HG02870 (cell line): ENCODE data around the gene GRHL1.
"Not testable (repeated sequence)": the region's sequence is repeated elsewhere in the genome, so short reads cannot be mapped to it uniquely, and the experiment has no call there.

Experiments
- ATAC-seq: cut with Tn5 transposase; IDR thresholded peaks from one replicate; pipeline ENCODE4 v1.9.1; 2021; ENCODE audit warnings: mild to moderate bottlenecking, moderate library complexity; ENCODE audit not compliant: unreplicated experiment

The GRHL1 gene

DNA sequence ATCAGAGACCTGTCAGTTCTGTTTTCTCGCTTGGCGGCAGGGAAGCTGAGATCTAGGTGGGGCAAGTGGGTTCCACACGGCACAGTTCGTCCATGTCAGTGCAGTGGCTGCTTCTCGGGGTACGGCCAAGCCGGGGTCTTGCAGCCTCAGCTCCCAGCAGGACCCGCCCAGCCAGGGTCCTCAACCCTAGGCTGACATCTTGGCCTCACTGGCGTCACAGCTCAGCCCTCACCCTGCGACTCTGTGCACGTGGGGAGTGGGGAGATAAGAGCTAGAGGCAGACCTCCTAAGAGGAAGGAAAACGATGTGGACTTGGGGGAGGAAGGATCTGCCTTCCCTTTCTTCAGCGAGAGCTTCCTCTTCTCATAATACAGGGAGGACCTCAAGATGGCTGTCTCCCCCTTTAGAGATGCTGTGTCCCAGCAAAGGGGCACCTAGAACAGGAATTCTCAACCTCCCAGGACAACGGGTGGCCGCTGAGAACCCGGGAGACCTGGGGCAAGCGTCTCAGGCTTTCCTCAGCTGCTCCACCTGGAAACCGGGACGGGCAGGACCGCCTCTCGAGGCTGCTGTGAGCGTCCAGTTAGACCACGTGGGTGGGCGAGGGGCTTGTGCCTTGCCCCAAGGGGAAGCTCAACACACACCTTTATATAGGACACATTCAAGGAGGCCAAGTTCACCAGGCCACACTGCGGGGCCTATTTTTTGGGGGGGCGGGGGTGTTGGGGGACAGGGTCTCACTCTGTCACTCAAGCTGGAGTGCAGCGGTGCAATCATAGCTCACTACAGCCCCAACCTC, 68.3 kb downstream of the GRHL1 start:
- no peak for ATAC-seq

DNA sequence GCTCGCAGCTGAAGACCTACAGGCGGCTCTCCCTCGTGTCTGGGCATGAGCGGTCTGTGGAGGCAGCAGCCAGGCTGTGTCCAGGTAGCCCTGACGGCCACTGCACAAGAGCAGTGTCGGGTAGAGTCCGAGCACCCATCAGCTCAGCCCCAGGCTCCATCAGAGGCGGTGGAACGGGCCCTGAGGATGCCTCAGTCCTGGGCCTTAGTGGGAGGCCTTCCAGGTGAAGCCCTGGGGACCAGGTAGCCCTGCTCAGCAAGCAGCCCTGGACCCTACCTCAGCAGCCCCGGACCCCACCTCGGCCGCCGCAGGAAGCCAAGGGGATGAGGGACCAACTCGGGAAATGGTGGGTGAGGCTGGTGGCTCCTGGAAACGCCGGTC, 70.5 kb downstream of the GRHL1 start:
- ATAC-seq: no peak

DNA sequence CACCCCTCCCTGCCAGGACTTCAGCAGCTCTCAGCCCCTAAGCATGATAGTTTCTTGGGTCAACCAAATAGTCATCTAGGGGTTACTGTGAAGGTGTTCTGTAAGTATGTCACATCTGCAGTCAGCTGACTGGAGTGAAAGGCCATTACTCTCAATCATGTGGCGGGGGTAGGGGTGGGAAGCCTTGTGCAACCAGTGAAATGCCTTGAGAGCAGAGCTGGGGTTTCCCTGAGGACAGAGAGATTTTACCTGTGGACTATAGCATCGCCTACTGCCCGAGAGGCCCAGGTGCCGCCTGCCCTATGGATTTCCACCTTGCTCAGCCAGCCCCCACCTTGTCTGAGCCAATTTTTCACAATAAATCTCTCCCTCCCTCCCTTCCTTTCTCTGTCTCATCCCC, 71.0 kb downstream of the GRHL1 start:
- no peak for ATAC-seq

DNA sequence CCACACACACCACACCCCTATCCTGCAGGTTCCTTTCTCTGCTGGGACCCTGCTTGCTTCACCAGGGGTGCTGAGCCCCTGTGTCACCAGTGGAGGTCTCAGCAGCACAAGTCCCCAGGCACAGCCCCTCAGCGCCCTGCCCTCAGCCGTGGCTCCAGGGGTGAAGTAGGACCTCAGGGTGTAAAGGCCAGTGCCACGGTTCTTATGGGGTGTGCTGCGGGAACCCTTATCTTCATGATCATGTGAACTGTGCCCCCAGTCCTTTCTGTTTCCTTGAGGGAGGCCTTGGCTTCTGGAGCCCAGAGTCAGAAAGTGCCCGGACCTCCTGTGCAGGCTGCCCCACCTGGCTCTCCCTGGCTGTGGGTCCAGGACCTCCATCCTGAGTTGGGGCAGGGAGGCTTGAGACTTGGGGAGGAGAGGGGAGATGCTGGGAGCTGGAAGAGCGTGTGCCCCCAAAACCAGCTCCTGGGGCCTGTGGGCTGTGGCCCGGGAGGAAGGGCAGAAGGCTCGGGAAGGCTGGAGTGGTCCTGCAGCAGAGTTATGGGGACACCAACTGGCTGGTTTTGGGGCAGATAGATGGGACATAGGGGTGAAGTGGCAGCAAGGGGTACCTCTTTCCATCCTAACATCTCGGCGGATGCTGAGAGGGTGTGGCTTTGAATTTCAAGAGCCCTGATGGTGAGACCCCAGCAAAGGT, 71.6 kb downstream of the GRHL1 start:
- ATAC-seq: no peak

DNA sequence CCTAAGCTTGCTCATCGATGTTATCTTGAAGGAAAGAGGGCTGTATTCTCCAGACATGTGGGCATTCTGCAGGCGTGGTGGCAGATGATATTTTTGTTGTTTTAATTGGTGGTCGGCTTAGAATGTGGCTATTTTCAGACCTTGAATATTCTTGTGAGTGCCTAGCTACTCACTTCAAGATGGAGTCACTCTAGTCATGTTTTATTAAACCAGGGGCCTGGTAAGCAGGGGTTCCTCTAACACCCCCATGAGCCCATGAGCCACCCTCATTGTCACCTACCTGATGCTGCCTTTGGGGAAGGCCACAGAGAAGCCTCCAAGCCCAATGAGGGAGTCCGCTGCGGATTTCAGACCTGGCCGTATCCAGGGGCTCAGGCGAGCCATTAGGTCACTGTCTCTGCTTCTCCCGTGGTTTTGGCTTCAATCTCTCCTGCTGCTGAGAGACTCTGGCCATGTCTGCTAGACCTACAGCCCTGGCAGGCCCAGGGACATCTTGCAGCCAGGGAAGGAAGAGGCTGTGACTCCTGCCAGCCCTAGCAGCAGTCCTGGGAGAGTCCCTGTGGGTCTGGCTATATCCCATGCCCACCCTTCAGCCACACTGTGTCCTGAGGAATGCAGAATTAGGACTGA, 75.6 kb downstream of the GRHL1 start:
- no peak for ATAC-seq

DNA sequence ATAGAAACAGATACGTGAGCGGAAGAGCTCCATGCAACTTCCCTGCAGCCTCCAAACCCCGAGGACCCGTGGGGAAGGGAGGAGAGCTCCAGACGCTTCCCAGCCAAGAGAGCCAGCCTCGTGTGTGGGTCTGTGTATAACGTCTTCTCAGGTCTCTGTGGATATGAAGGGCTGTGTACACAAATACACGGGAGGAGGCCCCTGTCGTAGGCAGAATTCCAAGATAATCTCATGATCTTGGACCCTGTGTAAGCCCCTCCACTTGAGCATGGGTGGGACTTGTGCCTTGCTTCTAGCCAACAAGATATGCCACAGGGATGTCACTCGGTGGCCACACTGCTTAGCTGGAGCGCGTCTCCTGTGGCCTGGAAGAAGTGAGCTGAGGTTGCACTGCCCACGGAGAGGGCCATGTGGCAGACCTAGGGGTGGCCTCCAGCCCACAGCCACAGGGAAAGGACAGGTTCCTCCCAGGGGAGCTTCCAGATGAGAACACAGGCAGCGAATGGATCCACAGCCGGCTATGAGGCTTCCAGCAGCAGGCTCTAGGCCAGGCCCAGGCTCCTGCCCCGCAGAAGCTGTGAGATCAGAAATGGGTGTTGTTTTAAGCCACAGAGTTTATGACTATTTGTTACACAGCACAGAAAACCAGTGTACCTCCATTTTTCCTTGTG, 76.3 kb downstream of the GRHL1 start:
- no peak for ATAC-seq

DNA sequence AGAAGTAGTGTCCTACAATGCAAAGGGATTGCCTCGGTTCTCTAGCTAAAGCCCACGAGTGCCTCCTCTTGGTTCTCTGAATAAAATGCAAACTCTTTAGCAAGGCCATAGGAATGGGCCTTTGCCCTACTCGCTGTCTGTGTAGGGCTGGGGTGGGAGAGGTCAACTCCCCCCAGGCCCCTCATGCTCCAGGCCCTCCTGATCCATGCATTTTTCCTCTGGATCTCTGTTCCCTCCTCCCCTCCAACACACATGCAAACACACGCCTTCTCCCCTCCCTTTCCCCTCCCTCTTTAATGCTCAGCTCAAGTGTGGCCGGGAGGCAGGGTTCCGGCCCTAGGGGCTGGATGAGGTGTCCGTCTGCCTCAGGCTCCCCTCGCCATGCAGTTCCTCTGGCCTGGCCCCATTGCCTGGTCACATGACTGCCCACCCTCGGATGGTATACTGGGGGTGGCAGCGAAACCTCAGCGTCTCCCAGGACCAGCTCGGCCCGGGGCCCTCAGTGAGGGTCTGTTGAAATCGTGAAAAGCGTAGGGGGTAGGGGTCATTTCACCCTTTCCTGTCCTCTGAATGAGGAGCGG, 77.0 kb downstream of the GRHL1 start:
- ATAC-seq: no peak

DNA sequence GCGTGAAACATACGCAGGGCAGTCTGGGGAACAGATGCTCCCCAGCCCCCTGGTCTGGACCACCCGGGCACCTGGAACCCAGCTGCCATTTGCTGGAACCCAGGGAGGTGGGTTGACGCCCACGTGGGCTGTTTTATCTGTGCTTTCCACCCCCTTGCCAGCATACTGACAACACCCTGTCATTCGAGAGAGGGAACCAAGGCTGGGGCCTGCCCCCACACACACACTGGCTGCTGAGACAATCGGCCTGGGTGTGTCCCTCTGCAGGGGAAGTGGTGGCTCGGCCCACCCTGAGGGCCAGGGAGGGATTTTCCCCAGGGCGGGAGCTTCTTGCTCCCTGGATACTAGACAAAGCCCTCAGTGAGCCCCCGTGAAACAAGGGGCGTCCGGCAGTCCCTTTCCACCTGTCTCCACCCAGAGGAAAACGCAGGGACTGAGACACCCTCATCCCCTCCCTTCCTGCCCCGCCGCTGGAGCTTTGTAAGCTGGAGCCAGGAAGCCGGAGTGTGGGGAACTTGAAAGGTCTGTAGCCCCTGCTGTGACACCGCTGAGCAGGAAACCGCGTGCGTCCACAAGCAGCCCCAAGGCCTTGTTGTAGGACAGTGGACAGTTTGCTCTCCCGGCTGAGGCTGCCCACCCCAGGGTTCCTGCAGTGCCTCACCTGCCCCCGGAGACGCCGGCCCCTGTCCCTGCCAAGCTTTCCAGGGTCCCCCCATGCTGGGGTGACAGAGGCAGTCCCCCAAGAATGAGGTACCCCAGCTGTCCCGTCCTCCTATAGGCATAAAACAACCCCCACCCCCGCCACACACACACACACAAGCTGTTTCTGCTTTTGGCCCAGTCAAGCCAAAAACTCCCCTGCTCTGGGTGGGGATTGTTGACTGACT, 77.7 kb downstream of the GRHL1 start:
- no peak for ATAC-seq

DNA sequence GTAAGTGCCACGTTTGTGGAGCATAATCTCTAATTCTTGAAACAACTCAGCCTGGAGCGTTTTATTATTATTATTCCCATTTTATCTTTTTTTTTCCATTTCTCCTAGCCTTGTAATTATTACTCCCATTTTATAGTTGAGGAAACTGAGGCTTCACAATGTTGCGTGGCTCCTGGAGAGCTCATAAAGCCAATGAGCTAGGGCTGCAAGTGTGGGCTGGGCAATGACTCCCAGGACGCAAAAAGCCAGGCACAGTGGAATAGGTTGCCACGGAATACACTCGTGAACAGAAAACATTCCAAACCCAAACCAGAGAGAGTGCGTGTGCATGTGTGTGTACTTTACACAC, 78.4 kb downstream of the GRHL1 start:
- no peak for ATAC-seq

DNA sequence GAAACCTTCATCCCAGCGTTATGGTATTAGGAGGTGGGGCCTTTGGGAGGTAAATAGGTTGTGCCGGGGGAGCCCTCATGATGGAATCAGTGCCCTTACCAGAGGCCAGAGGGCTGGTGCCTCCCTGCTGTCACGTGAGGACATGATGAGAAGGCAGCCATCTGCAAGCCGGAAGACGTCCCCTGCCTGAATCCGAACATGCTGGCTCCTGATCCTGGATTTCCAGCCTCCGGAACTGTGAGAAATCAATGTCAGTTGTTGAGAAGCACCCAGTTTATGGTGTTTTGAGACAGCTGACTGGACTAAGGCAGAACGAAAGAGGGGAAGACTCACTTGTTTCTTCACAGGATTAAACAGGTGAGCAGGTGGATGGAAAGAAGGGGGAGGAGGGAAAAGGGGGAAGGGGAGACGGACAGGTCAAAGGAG, 78.8 kb downstream of the GRHL1 start:
- no peak for ATAC-seq

DNA sequence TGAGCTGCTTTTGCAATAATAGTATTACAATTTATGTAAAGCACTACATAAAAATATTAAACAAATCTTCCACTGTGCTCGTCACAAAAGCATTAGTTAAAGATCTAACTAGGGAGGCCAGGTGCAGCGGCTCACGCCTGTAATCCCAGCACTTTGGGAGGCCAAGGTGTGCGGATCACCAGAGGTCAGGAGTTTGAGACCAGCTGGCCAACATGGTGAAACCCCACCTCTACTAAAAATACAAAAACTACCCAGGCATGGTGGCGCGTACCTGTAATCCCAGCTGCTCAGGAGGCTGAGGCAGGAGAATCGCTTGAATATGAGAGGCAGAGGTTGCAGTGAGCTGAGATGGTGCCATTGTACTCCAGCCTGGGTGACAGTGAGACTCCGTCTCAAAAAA, 79.3 kb downstream of the GRHL1 start:
- ATAC-seq: not testable (repeated sequence)

DNA sequence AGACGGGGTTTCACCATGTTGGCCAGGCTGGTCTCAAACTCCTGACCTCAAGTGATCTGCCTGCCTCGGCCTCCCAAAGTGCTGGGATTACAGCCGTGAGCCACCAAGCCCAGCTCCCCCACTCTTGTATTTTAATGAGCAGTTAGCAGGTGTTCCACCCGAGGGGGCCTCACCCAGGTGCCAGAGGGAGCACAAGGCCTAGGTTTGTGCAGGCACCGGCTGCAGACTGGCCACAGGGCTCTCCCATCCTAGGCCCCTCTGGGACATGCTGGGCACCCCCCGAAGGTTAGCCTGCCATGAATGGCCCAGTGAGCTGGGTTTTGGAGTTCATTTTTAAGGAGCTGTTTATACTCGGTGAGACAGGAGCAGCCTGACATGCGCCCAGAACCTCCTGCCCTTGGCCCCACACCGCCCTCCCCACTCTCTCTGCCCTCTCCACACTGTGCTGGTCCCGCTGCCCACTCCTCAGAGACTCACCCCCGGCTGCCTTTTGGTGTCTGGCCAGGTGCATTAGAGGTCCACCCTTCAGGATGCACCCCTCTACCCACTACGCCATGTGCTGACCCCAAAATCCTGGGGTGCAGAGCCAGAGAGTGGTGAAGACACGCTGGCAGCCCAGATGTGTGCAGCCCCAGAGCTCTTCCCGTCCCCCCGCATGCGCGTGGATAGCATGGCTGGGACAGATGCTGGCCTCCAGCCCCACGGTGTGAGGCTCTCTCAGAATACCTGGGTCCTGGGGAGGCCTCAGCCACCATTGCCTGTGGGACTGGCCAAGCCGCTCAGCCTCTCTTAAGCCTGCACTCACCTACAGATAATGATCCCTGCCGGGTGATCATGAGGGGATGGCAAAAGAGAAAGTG, 80.6 kb downstream of the GRHL1 start:
- ATAC-seq: no peak

DNA sequence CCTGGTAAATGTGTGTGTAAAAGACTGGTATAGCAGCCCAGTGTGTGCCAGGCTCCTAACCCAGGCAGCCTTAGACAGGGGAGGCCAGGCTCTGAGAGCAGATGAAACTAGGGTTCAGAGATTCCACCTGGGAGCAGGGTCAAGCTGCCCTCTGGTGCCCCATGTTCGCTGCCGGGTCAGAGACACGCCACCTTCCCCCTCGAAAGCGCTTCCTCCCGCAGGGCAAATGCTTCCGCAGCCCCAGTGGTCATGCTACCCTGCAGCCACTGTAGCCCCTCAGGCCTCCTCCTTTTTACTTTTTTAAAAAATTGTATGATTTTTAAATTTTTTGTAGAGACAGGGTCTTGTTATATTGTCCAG, 81.2 kb downstream of the GRHL1 start:
- no peak for ATAC-seq

DNA sequence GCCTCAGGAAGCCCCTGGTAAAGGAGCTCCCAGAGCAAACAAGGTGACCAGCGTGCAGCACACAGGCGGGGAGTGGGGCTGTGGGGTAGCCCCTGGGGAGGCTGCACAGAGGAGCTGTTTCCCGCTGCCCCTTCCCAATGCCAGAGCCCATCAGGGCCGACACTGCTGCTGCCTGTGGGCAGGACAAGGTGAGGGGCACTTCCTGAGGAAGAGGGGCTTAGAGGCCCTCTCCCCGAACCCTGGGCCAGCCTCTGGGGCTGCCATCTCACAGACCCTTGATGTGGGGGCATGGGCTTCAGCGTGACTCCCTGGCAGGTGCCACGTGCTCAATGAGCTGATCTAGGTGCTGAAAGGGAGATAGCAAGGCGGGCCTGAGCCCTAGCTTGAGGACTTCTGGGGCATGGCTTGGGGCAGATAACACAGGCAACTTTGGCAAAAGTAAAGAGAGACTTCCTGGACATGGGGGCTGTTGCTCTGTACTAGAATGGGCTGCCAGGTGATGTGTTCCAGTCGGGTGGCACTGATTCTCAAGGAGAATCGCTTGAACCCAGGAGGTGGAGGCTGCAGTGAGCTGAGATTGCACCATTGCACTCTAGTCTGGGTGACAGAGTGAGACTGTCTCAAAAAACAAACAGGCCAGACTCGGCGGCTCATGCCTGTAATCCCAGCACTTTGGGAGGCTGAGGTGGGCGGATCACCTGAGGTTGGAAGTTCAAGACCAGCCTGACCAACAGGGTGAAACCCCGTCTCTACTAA, 81.9 kb downstream of the GRHL1 start:
- no peak for ATAC-seq

DNA sequence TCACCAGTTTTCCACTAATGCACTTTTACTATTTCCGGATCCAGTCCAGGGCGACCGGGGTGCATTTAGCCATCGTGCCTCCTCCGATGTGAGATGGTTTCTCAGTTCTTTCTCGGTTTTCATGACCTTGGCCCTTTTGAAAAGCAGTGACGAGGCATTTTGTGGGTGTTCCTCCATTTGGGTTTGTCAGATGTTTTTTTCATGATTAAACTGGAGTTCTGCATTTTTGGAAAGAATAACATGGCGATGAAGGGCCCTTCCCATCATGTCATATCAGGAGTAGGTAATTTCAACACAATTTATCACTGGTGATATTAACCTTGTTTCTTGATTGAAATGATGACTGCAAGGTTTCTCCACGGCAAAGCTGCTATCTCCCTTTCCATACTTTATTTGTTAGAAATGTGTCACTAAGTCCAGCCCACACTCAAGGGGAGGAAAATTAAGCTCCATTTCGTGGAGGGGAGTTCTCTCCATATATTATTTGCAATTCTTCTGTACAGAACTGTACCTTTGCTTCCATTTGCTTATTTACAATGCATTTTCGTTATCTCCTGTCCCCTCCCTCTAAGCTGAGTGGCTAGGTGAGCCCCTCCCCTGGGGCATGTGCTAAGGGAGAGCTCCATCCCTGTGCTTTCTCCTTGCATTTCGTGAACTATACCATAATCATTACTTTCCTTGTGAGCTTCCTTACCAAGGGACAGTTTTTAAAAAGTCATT, 83.0 kb downstream of the GRHL1 start:
- ATAC-seq: no peak

DNA sequence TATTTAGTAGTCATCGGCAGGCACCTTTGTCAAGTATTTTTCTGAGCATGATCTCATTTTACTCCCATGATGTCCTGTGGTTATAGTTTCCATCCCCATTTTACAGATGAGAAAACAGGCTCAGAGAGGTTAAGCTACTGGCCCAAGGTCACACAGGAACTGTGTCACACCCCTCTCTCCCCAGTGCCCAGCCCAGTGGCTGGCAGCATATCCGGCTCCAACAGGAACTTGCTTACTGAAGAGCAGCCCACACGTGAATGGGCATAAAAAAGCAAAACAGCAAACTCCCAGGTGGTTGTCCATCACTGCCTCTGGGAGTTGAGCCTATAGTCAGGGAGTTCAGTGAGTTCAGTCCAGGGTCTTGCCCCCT, 83.5 kb downstream of the GRHL1 start:
- ATAC-seq: no peak

DNA sequence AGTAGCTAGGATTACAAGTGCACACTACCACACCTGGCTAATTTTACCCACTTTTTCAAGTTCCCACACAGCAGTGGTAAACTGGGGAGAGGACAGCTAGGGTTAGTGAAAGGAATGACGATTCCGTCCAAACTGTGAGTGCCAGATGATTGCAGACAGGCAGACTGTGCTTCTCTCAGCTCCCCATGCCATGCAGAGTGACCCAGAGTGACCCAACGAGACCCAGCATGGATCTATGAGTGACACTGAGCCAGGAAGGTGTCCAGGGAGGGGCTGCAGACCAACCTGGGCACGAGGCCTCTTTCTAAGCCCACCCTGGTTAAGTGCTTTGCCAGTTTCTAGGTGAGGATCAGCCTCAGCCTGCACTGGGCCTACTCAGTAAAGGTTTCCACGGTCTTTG, 84.1 kb downstream of the GRHL1 start:
- no peak for ATAC-seq
